Nephron (organoid): Measurements from ENCODE around the gene PKP3.

Source experiments
- H3K27ac Mint-ChIP-seq, 3 experiments: 2 replicates each; pipeline ENCODE4 v1.8.0; 2020; ENCODE audit warnings: mixed read lengths in 3 of 3, mild to moderate bottlenecking in 2 of 3, moderate library complexity in 1 of 3
- H3K27me3 Mint-ChIP-seq: 2 replicates; pipeline ENCODE4 v1.8.0; 2021; ENCODE audit warnings: low read depth, mild to moderate bottlenecking, moderate library complexity, mixed read lengths
- H3K36me3 Mint-ChIP-seq: 2 replicates; pipeline ENCODE4 v1.8.0; 2020; ENCODE audit warnings: low read depth, mixed read lengths
- H3K4me1 Mint-ChIP-seq: 2 replicates; pipeline ENCODE4 v1.8.0; 2020; ENCODE audit warnings: mixed read lengths
- H3K4me3 Mint-ChIP-seq, 3 experiments: 2 replicates each; pipeline ENCODE4 v1.8.0; 2020; ENCODE audit warnings: mild to moderate bottlenecking in 3 of 3, mixed read lengths in 3 of 3, moderate library complexity in 2 of 3
- H3K9me3 Mint-ChIP-seq: 2 replicates; pipeline ENCODE4 v1.8.0; 2020; ENCODE audit warnings: mixed read lengths
- CTCF ChIP-seq, 3 experiments: fragments of 200-600 bp; sonication (generic); IDR thresholded peaks; one replicate each; pipeline ENCODE4 v1.5.0; 2021; ENCODE audit warnings: antibody characterized with exemption in 3 of 3; ENCODE audit not compliant: unreplicated experiment in 3 of 3

The PKP3 gene

GRCh38 chr11:440065-441042 is 46.3 kb downstream of the PKP3 start:
- peaks cover 12% of the 10 kb centered on the region for H3K27me3 Mint-ChIP-seq
- peaks cover 6% of the 10 kb centered on the region for H3K9me3 Mint-ChIP-seq
- peaks cover 13% of the 10 kb centered on the region for H3K4me1 Mint-ChIP-seq
- TF ChIP-seq CTCF (IDR thresholded peaks at IDR 0.05; ENCODE audit: unreplicated experiment in 3 of 3): no peak
- peak overlapping the region in 1 of 3 experiments; percentile 70 for H3K27ac Mint-ChIP-seq
- H3K36me3 Mint-ChIP-seq: no peaks in the 10 kb centered on the region
- peak overlapping the region in 1 of 3 experiments; percentile 32 for H3K4me3 Mint-ChIP-seq

GRCh38 chr11:441043-441417 is 47.0 kb downstream of the PKP3 start:
- Mint-ChIP-seq H3K36me3 (no peaks in the 10 kb centered on the region), H3K9me3 (peaks cover 6% of the 10 kb centered on the region), H3K27me3 (peaks cover 12% of the 10 kb centered on the region), H3K4me1 (peaks cover 19% of the 10 kb centered on the region), H3K4me3 (peak overlapping the region in 2 of 3 experiments; percentile 47 to 66), H3K27ac (no peak overlapping the region)
- TF ChIP-seq CTCF (IDR thresholded peaks at IDR 0.05; ENCODE audit: unreplicated experiment in 3 of 3): no peak

GRCh38 chr11:441418-442274 is 47.6 kb downstream of the PKP3 start, which contains the start of gene ANO9:
Gene ANO9, minus strand, starts transcription at chr11:442011. Its CDS starts 85 bp downstream, at chr11:441926.
- no peak within 1 kb of the TSS for H3K27ac Mint-ChIP-seq
- peaks cover 3% of the 10 kb centered on the region for H3K9me3 Mint-ChIP-seq
- peak within 1 kb of the TSS in 2 of 3 experiments; percentile 47 to 66 for H3K4me3 Mint-ChIP-seq
- H3K36me3 Mint-ChIP-seq: no peaks in the 10 kb centered on the region
- H3K27me3 Mint-ChIP-seq: peaks cover 12% of the 10 kb centered on the region
- TF ChIP-seq CTCF (IDR thresholded peaks at IDR 0.05; ENCODE audit: unreplicated experiment in 3 of 3): no peak
- H3K4me1 Mint-ChIP-seq: peaks cover 23% of the 10 kb centered on the region

GRCh38 chr11:442611-443081 is 48.6 kb downstream of the PKP3 start:
- Mint-ChIP-seq H3K4me1 (peaks cover 26% of the 10 kb centered on the region), H3K27me3 (peaks cover 12% of the 10 kb centered on the region), H3K4me3 (no peak overlapping the region), H3K9me3 (no peaks in the 10 kb centered on the region), H3K36me3 (no peaks in the 10 kb centered on the region), H3K27ac (no peak overlapping the region)
- no peak for TF ChIP-seq CTCF (IDR thresholded peaks at IDR 0.05; ENCODE audit: unreplicated experiment in 3 of 3)

GRCh38 chr11:443542-444199 is 49.7 kb downstream of the PKP3 start:
- no peaks in the 10 kb centered on the region for H3K9me3 Mint-ChIP-seq
- H3K27me3 Mint-ChIP-seq: peaks cover 12% of the 10 kb centered on the region
- H3K4me1 Mint-ChIP-seq: peaks cover 33% of the 10 kb centered on the region
- H3K27ac Mint-ChIP-seq: peak overlapping the region; percentile 53 to 82 (median 66)
- peak overlapping the region in 2 of 3 experiments; percentile 39 to 41 for H3K4me3 Mint-ChIP-seq
- no peaks in the 10 kb centered on the region for H3K36me3 Mint-ChIP-seq
- no peak for TF ChIP-seq CTCF (IDR thresholded peaks at IDR 0.05; ENCODE audit: unreplicated experiment in 3 of 3)
